Activated T-cell treated with anti-CD3 and anti-CD28 coated beads, Interleukin-2, amount 50 U/mL, for 4 hours (primary cell): Measurements from ENCODE around the gene MRPL14. TPM values are rescaled to one million over a fixed set of nuclear protein-coding genes. Genes with fewer than 3 reads are reported as not detected.
"Not testable (repeated sequence)": the region's sequence is repeated elsewhere in the genome, so short reads cannot be mapped to it uniquely, and the experiment has no call there.

Source experiments
- ATAC-seq, 2 donors: fragments of 200-7000 bp; cut with Tn5 transposase; one replicate each; pipeline ENCODE4 v1.10.0; 2021
- DNase-seq: peaks from one replicate; pipeline ENCODE4 v3.0.0-alpha.2; 2020
- H3K27me3 Mint-ChIP-seq: one replicate; pipeline ENCODE4 v1.8.0; 2021; ENCODE audit warnings: low read depth, mixed read lengths
- H3K36me3 Mint-ChIP-seq: one replicate; pipeline ENCODE4 v1.8.0; 2022; ENCODE audit warnings: mixed read lengths; ENCODE audit not compliant: insufficient read depth
- H3K4me1 Mint-ChIP-seq: one replicate; pipeline ENCODE4 v1.8.0; 2021; ENCODE audit warnings: low read depth, mixed read lengths
- H3K4me3 Mint-ChIP-seq: one replicate; pipeline ENCODE4 v1.8.0; 2021; ENCODE audit warnings: mild to moderate bottlenecking, moderate library complexity, mixed read lengths
- H3K9me3 Mint-ChIP-seq: one replicate; pipeline ENCODE4 v1.8.0; 2021; ENCODE audit warnings: mixed read lengths
- total RNA-seq, 3 donors: library from RNA; stranded (reverse); gene quantifications; one replicate each; pipeline ENCODE4 v1.2.1, GENCODE V29; 2021

MRPL14 gene
- total RNA-seq, 3 donors from 2014 or later: 51.0 to 87.9 (median 56.6) TPM

DNA sequence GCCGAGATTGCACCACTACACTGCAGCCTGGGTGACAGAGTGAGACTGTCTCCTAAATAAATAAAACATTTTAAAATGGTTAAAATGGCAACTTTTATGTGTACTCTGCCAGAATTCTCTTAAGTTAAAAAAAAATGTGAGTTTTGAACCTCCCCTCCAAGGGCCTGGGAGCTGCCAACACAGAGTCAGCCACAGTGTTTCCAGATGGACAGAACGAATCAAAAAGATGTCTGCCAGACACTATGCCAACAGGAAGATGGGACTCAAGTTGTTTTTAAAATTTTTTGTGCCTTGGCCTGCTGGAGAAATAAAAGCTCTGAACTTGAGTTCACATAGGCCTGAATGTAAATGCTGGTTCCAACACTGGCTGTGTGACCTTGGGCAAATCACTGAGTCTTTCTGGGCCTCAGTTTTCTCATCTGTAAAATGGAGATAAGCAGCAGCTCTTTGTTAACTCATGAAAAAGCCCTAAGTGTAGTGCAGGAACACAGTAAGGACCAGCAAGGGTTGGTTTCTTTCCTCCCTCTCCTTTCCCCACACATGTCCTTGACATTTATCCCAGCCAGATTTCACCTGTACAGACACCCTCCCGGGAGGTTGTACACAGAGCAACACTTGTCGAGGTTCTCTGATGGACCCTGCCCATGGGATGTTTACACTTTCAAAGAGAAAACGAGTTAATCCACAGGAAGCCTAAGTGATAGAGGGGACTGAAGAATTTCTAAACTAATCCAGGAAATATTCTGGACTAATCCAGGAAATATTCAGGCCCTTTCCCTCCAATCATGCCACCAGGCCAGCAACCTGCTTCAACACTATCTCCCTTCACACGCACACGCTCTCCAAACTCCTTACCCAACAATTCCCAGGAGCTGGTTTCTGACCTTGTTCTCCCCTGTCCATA is 35.0 kb downstream of the MRPL14 start:
- Mint-ChIP-seq H3K4me1 (no peaks in the 10 kb centered on the region), H3K27me3 (no peaks in the 10 kb centered on the region), H3K9me3 (no peaks in the 10 kb centered on the region), H3K36me3 (peaks cover 4% of the 10 kb centered on the region), H3K4me3 (no peak overlapping the region)
- DNase-seq: no peak
- ATAC-seq: no peak

DNA sequence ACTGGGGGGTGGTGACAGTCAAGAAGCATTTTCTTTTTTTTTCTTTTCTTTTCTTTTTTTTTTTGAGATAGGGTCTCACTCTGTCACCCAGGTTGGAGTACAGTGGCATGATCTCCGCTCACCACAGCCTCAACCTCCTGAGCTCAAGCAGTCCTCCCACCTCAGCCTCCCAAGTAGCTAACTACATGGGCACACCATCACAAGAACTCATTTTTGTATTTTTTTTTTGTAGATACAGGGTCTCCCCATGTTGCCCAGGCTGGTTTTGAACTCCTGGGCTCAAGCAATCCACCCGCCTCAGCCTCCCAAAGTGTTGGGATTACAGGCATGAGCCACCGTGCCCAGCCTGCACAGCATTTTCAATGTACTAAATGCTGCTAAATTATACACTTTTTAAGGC is 35.9 kb downstream of the MRPL14 start:
- not testable (repeated sequence) for H3K36me3 Mint-ChIP-seq, DNase-seq, H3K27me3 Mint-ChIP-seq, H3K9me3 Mint-ChIP-seq, H3K4me3 Mint-ChIP-seq, H3K4me1 Mint-ChIP-seq, ATAC-seq

GRCh38 chr6:44090465-44090864 is 36.8 kb downstream of the MRPL14 start:
- Mint-ChIP-seq H3K27me3 (no peaks in the 10 kb centered on the region), H3K4me1 (no peaks in the 10 kb centered on the region), H3K4me3 (no peak overlapping the region), H3K36me3 (peaks cover 4% of the 10 kb centered on the region), H3K9me3 (no peaks in the 10 kb centered on the region)
- DNase-seq (no peak), ATAC-seq (no peak)

DNA sequence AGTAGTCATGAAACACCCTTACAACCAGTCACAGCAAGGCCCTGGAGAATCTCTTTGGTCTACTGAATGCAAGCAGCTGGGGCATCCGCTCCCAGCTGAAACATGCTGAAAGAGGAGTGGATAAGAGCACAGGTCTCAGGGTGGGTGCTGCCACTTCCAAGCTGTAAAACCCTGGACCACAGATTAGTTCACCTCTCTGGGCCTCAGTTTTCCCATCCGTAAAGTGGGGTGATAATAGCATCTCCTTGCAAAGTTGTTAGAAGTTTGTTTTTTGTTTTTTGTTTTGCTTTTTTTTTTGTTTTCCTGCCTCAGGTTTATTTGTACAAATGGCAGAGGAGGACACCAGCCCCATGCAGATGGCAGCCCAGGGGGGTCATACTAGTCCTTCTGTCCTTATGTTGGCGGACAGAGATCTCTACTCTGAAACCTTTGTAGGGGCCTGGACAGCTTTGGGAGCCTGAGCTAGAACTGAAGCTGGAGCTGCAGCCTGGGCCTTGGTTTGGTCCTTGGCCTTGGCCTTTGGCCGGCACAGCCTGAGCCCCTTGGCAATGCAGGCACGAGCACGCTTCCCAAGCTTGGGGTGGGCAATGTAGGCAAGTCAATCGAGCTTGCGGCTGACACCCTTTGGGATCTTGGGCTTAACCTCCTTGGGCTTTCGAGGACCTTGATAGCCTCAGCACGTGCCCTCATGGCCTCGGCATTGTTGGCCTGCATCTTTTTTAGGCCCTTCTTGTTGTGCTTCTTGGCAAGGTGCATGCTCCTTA is 38.2 kb downstream of the MRPL14 start:
- DNase-seq: no peak
- H3K9me3 Mint-ChIP-seq: no peaks in the 10 kb centered on the region
- H3K4me1 Mint-ChIP-seq: no peaks in the 10 kb centered on the region
- no peak for ATAC-seq
- no peaks in the 10 kb centered on the region for H3K36me3 Mint-ChIP-seq
- no peaks in the 10 kb centered on the region for H3K27me3 Mint-ChIP-seq
- H3K4me3 Mint-ChIP-seq: no peak overlapping the region

- no peak for ATAC-seq
- DNase-seq: no peak
- Mint-ChIP-seq H3K9me3 (no peaks in the 10 kb centered on the region), H3K36me3 (no peaks in the 10 kb centered on the region), H3K4me1 (no peaks in the 10 kb centered on the region), H3K27me3 (no peaks in the 10 kb centered on the region), H3K4me3 (no peak overlapping the region)
Measured at GRCh38 chr6:44087623-44088022, 39.6 kb downstream of the MRPL14 start.

GRCh38 chr6:44086931-44087574 is 40.2 kb downstream of the MRPL14 start:
- ATAC-seq (no peak), DNase-seq (no peak)
- H3K4me1 Mint-ChIP-seq: no peaks in the 10 kb centered on the region
- no peaks in the 10 kb centered on the region for H3K9me3 Mint-ChIP-seq
- H3K27me3 Mint-ChIP-seq: no peaks in the 10 kb centered on the region
- no peak overlapping the region for H3K4me3 Mint-ChIP-seq
- no peaks in the 10 kb centered on the region for H3K36me3 Mint-ChIP-seq

- Mint-ChIP-seq H3K4me1 (no peaks in the 10 kb centered on the region), H3K27me3 (no peaks in the 10 kb centered on the region), H3K9me3 (no peaks in the 10 kb centered on the region), H3K4me3 (no peak overlapping the region), H3K36me3 (no peaks in the 10 kb centered on the region)
- DNase-seq (no peak), ATAC-seq (no peak)
Measured at GRCh38 chr6:44085219-44085618, 42.0 kb downstream of the MRPL14 start.

DNA sequence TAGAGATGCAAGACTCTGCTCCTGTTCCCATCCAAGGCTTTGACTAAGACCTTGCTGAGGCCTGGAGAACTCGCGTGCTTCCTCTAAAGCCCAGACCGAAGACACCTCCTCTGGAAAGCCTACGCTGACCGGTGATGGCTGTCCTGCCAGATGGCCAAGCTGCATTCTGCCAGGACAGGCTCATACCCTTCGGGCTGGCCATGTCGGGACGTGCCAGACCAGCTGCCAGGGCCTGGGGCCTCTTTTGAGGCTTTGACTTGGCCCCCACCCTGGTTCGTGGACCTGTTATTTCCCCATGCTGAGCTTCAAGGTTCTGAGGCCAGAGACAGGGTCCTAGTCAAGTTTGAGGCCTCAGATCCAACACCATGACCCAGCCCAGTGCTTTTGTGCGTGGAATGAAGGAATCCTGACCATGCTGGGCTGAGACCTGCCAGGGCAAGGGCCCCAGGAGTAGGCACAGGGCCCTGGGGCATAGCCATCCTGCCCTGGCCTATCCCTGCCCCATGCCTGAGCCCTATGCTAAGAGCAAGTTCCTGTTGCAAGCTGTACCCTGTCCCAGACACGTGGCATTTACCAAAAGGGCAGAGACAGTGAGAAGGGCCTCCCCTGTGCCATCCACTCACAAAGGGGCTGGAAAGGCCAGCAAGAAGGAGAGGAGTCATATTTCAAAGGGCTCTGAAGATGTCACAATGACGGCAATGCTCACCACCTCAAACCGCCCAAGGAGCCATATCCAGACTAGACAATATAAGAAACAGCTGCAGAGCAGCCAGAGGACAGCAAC is 42.8 kb downstream of the MRPL14 start:
- H3K9me3 Mint-ChIP-seq: no peaks in the 10 kb centered on the region
- DNase-seq (no peak), ATAC-seq (no peak)
- H3K4me1 Mint-ChIP-seq: no peaks in the 10 kb centered on the region
- no peaks in the 10 kb centered on the region for H3K36me3 Mint-ChIP-seq
- no peaks in the 10 kb centered on the region for H3K27me3 Mint-ChIP-seq
- H3K4me3 Mint-ChIP-seq: no peak overlapping the region

DNA sequence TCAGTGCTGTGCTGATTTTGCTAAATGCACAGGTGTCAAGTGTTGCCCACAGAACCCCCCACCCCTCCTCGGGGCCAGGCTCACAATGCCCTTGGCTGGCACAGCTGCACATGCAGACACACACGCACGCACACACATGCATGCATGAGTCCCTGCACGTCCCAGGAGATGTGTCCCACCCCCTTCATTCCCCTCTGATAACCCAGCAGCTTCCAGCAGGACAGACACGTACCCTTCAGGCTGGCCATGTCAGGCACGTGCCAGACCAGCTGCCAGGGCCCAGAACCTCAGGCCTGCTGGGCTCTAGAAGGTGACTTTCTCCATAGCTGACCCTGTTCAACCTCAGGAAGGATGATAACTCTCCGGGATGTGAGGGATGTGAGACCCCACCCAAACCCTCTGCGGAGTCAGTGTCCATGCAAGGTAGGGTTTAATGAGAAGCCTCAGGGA is 44.4 kb downstream of the MRPL14 start:
- Mint-ChIP-seq H3K4me3 (no peak overlapping the region), H3K27me3 (peaks cover 6% of the 10 kb centered on the region), H3K4me1 (no peaks in the 10 kb centered on the region), H3K9me3 (no peaks in the 10 kb centered on the region), H3K36me3 (no peaks in the 10 kb centered on the region)
- ATAC-seq (no peak), DNase-seq (no peak)

DNA sequence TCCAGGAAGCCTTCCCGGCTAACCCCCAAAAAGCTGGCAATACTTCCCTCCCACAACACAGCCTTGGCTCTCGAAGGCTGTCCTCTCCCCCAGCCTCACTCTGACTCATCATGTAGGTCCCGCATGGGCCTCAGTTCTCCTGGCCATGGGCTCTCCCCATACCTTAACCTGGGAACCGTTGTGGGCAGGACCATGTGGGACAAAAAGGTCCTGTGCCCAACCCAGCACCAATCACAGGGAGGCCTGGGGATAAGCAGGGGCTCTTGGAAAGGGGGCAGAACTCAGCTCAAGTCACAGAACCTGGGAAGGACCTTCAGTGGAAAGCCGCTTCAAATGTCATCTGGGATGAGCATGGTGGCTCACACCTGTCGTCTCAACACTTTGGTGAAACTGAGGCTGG is 45.5 kb downstream of the MRPL14 start:
- Mint-ChIP-seq H3K9me3 (no peaks in the 10 kb centered on the region), H3K4me3 (no peak overlapping the region), H3K4me1 (no peaks in the 10 kb centered on the region), H3K27me3 (peaks cover 11% of the 10 kb centered on the region), H3K36me3 (no peaks in the 10 kb centered on the region)
- no peak for DNase-seq
- ATAC-seq: no peak

DNA sequence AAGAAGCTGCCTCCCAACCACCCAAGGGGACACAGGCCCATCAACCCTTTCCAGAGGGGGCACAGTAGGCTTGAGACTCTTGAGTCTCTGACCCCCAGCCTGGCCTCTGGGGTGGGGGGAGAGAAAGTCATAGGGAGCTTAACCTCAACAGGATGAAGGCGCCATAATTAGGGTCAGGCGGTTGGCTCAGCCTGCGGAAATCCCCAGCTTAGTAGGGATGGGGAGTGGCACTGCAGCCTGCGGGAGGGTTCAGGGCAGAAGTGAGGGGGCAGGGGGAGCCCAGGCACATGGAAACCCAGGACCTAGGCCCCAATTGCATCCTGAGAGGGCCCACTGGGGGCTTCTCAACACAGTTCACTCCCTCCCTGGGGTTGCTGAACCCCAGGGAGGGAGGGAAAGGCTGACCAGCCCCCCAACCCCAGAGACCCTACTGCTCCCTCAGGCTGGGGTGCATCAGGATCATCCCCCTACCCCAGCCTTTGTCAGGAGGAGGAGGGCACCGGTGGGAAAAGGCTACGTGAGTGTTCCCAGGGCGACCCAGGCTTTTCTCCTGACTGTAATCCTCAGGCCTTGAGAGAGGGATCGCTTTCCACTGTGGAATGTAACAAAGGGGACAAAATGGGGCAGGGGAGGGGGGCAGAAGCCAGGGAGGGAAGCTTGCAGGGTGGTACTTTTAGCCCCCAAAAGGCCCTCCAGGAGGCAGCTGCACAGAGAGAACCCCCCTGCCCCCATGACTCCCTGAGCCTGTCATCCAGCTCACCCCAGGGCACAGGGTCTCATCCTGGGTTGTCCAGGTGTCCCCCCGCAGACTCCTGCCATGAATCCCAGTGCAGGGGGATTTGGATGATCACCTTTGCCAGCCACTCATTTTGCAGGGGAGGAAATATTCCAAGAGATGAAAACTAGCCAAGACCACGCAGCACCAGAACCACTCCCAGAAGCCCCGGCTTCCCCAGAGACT is 46.4 kb downstream of the MRPL14 start:
- H3K4me1 Mint-ChIP-seq: no peaks in the 10 kb centered on the region
- no peaks in the 10 kb centered on the region for H3K9me3 Mint-ChIP-seq
- DNase-seq (no peak), ATAC-seq (no peak)
- no peaks in the 10 kb centered on the region for H3K36me3 Mint-ChIP-seq
- peaks cover 11% of the 10 kb centered on the region for H3K27me3 Mint-ChIP-seq
- H3K4me3 Mint-ChIP-seq: no peak overlapping the region

DNA sequence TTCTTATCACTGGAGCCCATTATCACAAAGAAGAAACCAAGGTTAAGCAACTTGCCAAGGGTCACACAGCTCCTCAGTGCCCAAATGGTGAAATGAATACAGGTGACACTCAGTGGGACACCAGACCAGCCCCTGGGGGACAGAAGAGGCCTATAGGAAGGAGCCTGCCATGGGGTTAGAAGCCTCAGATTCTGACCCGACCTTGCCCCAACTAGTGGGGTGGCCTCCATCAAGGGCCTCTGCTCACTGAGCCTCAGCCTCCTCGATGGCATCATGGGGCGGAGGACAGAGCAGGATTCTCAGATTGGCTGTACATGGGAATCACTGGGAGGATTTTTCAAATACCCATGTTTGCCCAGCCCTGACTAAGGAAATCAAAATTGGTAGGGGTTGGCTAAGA is 47.6 kb downstream of the MRPL14 start:
- Mint-ChIP-seq H3K27me3 (peaks cover 11% of the 10 kb centered on the region), H3K9me3 (no peaks in the 10 kb centered on the region), H3K4me3 (no peak overlapping the region), H3K4me1 (peaks cover under 1% of the 10 kb centered on the region), H3K36me3 (no peaks in the 10 kb centered on the region)
- ATAC-seq (no peak), DNase-seq (no peak)
